Stimulated activated CD4-positive, alpha-beta T cell treated with anti-CD3 and anti-CD28 coated beads, Interleukin-2, amount 100 ng/mL, for 4 hours (primary cell): ENCODE measurements around the gene PVRIG.
A peak's percentile ranks its signal among the peaks of the same experiment; 100 is the strongest.
"Not testable (repeated sequence)": the region's sequence is repeated elsewhere in the genome, so short reads cannot be mapped to it uniquely, and the experiment has no call there.

Source experiments
- DNase-seq: peaks from one replicate; pipeline ENCODE4 v3.0.0-alpha.2; 2020; ENCODE audit warnings: low read depth

Gene PVRIG

DNA sequence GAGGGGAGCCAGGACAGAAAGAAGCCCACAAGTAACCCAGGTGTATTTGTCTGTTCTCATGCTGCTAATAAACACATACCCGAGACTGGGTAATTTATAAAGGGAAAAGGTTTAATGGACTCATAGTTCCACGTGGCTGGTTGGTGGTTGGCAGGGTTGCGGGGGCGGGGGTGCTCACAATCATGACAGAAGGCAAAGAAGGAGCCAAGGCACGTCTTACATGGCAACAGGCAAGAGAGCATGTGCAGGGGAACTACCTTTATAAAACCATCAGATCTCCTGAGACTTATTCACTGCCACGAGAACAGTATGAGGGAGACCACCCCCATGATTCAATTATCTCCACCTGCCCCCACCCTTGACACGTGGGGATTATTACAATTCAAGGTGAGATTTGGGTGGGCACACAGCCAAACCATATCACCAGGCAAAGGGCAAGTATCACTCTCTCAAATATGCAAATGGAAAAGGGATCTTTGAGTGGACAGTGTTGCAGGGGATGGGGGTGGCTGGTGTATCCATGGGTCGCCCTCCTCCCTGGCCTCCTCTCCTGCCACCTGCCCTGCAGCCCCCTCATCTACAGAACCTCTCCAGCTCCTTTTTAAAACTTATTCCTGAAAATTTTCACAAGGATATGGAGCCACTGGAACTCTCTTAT, 15.0 kb downstream of the PVRIG start:
- peak; percentile 9 for DNase-seq

DNA sequence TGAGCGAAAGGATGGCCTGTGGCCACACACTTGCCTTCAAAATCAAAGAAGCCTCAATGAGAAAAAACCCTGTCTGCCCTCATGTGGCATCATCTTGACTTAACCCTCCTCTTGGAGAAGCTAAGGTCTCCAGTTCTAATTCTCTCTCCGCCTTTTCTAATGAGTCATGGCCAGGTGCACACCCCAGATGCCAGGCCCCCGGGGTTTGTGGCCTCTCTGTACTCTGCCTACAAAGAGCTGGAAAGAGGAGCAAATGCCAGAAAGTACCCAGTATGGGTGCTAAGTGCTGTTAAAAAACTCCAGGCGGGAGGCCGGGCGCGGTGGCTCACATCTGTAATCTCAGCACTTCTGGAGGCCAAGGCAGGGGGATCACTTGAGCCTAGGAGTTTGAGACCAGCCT, 20.2 kb downstream of the PVRIG start:
- not testable (repeated sequence) for DNase-seq

DNA sequence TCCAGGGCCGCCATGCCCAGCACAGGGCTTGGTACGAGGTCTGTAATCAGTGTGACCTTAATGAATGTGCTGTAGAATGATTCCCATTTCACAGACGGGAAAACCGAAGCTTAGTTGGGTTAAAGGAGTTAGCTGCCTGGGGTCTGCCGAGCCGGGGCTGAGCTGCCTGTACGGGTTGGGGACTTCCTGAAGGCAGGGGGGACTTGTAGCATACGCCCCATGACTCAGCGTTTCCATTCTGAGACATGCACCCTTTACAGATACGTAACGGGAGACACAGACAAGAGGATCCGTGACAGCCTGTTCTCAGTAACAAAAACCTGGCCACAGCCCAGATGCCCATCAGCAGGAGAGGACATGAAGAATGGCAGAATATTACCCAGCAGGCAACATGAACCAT, 23.6 kb downstream of the PVRIG start:
- DNase-seq = peak; percentile 58

DNA sequence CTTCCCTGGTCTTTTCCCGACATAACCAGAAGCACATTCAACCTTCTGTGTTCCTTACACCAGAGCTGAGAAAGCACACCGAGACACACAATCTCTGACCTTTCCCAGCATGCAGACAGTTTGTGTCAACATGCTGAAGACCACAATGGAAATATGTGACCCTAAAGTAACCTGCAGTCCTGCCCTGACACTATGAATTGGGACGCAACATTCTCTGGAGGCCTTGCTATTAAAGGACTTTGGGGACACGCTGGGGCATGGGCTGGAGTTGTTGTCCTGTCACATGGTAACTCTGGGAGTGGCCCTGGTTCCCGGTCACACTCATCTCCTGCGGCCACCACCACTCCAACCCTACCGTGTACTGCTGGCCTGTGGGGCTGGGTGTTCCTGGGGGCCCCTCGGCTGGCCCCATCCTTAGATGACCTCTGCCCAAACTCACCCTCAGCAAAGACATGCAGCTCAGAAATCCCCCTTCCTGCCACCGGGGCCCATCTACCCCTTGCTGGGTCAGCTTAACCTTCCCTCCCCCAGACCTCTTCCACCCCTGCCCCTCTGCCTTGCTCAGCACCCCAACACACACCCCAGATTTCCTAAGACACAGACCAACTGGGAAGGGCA, 25.3 kb downstream of the PVRIG start:
- DNase-seq = not testable (repeated sequence)

DNA sequence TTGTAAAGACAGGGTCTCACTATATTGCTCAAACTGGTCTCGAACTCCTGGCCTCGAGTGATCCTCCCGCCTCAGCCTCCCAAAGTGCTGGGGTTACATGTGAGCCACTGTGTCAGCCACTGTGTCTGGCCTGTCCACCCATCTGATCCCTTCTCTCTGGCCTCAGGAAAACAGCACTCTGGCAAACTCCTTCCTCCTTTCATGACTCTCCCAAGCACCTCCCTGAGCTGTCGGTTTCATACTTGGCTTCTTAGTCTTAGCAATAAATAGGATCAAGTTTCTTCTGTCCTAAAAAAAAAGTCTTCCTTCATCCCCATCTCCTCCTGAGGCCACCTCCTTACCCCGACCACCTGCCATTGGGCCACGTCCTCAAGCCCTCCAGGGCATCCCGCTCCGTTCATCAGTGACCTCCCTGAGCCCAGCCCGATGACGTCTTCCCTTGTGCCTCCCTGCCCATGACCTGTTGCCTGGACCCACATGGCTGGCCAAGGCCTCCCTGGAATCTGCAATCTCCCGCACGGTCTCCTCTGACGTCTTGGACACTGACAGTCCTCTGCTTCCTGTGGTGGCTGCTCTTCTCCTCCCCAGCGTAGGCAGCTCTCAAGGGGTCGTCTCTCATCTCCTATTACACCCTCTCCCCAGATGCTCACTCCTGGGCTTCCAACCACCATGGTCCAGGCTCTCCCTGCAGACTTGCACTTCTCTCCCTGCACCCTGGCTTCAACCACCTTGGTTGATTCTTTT, 26.5 kb downstream of the PVRIG start:
- DNase-seq = not testable (repeated sequence)

DNA sequence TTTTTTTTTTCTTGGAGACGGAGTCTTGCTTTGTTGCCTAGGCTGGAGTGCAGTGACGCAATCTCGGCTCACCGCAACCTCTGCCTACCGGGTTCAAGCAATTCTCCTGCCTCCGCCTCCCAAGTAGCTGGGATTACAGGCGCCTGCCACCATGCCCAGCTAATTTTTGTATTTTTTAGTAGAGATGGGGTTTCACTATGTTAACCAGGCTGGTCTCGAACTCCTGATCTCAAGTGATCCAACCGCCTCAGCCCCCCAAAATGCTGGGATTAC, 27.1 kb downstream of the PVRIG start:
- not testable (repeated sequence) for DNase-seq

DNA sequence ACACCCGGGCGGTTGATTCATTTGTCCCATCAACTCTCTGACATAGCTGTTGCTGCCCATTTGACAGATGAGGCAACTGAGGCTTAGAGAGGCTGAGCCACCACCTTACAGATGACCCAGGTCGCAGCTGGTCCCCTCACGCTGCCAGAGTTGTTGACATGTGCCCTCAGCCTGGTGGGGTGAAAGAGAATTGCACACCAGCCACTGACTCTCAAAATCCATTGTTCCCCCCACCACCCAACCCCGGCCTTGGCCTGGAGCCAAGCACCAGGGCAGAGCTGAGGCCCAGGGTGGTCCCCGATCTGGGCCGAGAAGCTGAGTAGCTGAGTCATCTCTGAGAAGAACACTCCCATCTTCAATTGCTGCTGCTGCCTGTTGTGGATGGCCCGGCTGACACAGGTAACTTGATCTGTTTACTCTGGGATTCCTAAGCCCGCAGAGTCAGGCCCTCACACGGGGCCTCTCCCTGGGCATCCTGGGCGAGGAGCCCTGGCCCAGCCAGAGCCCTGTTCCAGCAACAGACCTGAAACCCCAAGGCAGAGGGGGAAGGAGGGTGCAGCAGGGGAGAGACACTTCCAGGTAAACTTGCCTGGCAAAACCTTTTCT, 27.5 kb downstream of the PVRIG start:
- no peak for DNase-seq

DNA sequence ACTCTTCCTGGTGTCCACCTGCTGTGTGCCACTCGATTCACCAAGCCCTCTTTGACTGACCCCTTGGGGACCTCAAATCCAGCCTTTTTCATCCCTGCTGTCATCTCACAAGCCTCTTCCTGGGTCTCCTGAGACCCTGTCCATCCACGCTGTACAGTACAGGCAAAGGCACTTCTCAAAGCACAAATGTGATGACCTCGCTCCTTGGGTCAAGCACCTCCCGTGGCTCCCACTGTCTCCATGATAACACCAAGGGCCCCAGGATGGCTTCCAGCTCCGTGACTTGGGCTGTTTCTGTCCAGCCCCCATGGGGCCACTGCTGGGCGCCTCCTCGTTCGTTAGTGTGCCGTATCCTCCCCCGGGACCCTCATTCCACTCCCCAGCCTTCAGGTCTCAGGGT, 28.7 kb downstream of the PVRIG start:
- no peak for DNase-seq

DNA sequence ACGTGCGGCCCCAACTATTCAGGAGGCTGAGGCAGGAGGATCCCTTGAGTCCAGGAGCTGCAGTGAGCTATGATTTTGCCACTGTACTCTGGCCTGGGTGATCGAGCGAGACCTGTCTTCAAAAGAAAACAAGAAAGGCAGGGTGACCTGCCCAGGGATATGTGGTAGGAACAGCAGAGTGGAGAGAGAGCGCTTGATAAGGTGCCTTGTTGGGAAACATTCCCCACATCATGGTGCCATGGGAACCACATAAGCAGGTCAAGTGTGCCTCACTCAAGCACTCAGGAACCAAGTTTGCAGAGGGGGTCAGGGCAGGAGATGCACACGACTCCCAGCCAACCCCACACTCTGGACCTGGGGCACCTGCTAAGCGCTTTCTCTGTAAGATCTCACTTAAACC, 37.3 kb downstream of the PVRIG start:
- no peak for DNase-seq

DNA sequence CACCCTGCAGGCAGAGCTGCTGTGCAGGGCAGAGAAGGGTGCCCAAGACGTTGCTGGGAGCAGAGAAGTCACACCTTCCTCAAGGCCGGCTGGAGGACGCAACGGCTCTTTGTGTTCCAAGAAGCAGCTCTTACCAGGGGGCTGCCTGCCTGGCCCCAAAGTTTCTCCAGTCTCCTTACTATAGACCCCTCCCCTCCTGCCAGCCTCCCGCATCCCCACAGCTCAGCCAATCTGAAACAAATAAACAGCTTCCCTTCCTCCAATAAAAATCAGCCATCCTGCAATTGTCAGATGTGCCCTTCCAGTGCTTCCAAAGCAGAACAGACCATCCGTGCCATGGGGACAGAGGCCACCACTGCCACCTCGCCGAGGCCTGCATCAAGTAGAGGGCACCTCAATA, 40.2 kb downstream of the PVRIG start:
- not testable (repeated sequence) for DNase-seq

DNA sequence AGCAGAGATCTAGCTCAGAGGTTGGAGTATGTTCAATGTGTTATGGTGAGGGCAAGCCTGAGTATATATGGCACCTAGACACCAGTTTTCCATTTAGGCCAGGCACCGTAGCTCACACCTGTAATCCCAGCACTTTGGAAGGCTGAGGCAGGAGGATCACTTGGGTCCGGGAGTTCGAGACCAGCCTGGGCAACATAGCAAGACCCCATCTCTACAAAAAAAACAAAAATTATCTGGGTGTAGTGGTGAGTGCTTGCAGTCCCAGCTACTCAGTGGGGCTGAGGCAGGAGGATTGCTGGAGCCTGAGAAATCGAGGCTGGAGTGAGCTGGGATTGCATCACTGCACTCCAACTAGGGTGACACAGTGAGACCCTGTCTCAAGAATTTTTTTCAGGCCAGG, 43.1 kb downstream of the PVRIG start:
- not testable (repeated sequence) for DNase-seq

DNA sequence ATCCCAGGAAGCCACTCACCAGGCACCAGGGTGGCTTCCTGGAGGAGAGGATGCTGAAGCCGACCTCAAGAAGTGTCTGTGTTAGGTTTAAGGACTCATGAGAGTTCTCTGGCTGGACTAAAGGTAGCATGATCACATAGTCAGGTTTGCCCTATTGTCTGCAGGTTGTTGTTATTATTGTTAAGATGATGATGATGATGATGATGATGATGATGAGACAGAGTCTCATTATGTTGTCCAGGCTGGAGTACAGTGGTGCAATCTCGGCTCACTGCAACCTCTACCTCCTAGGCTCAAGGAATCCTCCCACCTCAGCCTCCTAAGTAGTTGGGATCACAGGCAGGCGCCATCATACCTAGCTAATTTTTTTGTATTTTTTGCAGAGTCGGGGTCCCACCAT, 44.5 kb downstream of the PVRIG start:
- DNase-seq = not testable (repeated sequence)

DNA sequence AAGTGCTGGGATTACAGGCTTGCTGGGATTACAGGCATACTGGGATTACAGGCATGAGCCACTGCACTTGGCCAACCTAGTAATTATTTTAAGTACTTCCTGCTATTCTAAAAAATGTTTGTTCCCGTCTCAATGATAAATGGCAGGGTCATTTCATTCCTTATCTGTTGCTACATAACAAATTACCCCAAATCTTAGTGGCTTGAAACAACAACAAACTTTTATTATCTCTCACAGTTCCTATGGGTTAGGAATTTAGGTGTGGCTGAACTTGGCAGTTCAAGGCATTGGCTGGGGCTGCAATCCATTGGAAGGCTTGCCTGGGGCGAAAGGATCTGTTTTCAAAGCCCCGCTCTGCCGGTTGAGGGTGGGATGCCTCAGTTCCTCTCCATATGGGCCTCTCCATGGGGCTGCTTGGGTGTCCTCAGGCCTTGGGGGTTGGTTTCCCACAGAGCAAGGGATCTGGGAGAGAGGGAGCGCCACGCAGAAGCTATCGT, 45.0 kb downstream of the PVRIG start:
- DNase-seq = not testable (repeated sequence)

DNA sequence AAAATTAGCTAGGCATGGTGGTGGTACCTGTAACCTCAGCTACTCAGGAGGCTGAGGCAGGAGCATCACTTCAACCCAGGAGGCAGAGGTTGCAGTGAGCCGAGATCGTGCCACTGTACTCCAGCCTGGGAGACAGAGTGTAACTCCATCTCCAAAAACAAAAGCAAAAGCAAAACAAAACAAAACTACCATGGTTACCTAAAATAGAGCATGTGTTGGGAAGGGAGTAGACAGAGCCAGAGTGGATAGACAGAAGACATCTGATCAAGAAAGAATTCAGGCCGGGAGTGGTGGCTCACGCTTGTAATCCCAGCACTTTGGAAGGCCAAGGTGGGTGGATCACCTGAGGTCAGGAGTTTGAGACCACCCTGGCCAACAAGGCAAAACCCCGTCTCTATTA, 46.1 kb downstream of the PVRIG start:
- not testable (repeated sequence) for DNase-seq

DNA sequence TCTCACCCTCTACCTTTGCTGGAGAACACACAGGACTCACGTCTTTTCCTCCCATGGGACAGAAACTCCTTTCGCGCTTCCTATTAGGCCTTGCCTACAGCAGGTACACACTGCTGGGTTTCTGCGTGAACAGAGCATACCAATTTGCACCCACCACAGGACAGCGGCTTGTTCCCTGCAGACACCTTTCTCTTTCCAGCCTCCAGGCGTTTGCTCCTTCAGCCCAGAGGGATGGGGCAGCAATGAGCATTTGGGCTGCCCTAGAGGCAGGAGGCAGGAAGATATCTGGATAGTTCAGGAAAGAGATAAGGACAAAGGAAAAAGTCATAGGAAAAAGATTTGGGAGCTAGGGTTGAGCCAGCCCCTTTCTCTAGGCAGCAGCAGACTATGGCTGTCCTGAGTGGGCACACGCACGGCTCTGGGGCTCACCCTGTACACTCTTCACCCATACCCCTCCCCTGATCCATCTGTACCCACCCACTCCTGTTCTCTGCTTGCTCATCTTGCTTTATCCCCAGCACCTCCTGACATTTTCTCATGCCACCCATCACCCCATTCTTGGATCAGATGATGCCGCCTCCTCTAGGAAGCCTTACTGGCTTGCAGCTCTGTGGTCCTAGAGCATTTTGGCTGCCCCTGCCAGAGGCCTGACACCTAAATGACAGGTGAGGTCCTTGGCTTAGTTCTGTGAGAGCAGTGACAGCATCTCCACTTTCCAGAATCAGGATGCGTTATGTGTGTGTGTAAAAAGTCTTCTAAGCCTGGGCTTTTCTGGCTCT, 47.0 kb downstream of the PVRIG start:
- no peak for DNase-seq

DNA sequence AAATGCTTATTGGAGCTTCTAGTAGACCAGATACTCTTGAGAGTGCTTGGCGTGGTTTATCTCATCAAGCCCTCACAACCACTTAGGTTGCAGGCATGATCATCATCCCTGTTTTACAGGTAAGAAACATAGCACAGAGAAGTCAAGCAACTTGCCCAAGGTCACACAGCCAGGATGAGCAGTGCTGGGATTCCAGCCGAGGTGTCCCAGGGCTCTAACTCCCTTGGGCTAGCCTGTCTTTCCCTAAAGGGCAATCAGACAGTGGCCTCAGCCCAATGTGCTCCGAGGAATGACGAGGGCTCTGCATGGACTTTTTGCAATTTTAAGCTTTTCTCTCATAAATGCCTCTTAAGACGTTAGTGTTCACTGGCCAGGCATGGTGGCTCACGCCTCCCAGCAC, 47.9 kb downstream of the PVRIG start:
- DNase-seq = no peak

DNA sequence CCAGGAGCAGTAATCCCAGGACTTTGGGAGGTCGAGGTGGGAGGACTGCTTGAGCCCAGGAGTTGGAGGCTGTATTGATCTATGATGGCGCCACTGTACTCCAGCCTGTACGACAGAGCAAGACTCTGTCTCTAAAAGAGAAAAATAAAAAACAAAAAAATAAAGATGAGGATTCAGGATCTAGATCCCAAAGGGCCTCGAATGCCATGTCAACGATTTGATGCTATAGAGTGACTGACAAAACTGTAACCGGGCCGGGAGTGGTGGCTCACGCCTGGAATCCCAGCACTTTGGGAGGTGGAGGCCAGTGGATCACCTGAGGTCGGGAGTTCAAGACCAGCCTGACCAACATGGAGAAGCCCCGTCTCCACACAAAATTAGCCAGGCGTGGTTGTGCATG, 49.1 kb downstream of the PVRIG start:
- DNase-seq = not testable (repeated sequence)

DNA sequence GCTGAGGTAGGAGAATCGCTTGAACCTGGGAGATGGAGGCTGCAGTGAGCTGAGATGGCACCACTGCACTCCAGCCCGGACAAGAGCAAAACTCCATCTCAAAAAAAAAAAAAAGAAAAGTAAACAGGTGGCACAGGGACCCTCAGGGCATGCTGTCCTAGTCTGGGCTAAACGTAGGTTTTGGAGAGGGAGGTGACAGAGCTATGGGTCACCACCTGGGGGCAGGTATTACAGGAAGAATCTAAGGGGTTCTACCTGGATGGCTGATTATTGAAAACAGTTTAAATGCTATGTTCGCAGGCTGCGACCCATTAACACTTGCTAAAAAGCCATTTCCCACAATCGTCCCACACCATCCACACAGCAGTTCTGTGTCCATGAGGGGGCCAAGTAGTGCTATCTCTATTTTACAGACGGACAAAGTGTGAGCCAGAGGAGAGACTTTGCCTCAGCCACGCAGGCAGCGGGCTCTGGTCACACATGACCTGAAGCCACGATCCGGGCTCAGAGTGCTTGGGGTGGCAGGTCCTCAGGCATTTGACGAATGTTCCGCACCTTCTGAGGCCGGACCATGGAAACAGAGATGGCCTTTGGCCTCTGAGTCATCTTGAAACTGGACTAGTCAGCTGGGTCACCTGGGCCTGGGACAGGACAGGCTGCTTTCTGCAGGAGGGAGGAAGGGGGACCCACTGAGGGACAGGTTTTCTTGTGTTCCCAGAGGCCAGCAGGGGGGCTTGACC, 49.7 kb downstream of the PVRIG start:
- not testable (repeated sequence) for DNase-seq

DNA sequence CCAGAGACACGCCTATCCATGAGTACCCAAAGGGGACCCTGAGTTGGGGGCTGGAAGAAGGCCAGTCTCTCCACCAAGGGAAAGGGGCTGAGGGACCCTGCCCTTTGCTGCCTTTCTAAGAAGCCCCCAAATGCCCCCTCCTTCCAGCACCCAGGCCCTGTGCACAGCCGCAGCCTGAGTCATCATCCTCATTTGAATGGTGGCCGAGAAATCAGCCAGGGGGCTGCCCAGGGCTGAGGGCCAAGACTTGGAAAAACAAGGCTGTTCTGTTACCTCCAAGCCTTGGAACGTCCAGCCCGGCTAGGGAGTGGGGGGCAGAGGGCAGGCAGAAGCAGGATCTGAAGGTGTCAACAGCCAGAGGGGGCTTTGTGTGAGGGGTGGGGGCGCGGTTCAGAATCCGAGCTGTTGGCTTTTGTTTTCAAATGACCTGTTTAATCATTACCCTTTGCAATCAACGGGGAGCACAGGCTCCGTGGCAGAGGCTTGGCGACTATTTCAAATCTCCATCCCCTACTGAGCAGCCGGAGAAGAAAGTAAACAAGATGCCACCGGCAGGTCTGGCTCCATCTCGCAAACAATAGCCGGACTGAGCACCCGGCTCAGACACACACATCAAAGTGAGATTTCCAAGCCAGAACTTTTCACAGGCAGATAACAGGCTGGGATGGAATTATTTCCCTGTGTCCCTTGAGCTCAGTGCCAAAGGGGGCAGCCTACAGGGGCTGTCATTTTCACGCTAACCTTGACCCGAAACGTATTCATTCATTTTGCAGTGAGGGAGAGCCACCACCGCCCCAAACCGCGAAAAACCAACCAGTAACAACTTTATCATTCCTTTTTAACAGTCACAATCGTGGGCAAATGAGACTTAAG, 50.5 kb downstream of the PVRIG start:
- DNase-seq = not testable (repeated sequence)
